ENCODE data around the gene IRF4. TPM values are rescaled to one million over a fixed set of nuclear protein-coding genes. Genes with fewer than 3 reads are reported as not detected.

IRF4 gene
- total RNA-seq, 1 experiment from 2014 or later = 0.72 TPM

GRCh38 chr6:398065-398464 lies 6.5 kb downstream of the IRF4 start:
- H3K27ac ChIP-seq (ENCODE audit: low read length) = no peak overlapping the region
- peaks cover 5% of the 10 kb centered on the region for H3K27me3 ChIP-seq (ENCODE audit: control insufficient read depth, insufficient read depth, low read length)
- intact Hi-C loops (cut with micrococcal nuclease; ENCODE audit: unreplicated experiment) (no loop called here), in situ Hi-C loops (cut with HindIII; ENCODE audit: low pct_unique_long_range_greater_than_20kb, low sequenced_read_pairs) (no loop called here)
- H3K9me3 ChIP-seq (ENCODE audit: control insufficient read depth, insufficient read depth, low read depth, low read length) = no peaks in the 10 kb centered on the region
- no peak for ATAC-seq
- ChIA-PET POLR2A (no interaction called here), CTCF (no interaction called here)
- no peak overlapping the region for H3K4me3 ChIP-seq (ENCODE audit: low read depth in 2 of 2, low read length in 2 of 2)
- no peak for TF ChIP-seq SIN3A (IDR thresholded peaks at IDR 0.05; ENCODE audit: borderline replicate concordance, insufficient read depth, low read depth, low read length)
- TF ChIP-seq CTCF (IDR thresholded peaks at IDR 0.05) = no peak
- TF ChIP-seq REST (IDR thresholded peaks at IDR 0.05; ENCODE audit: insufficient read depth in 1 of 2, low read depth in 2 of 2, low read length in 1 of 2) = no peak
- no peaks in the 10 kb centered on the region for H3K36me3 ChIP-seq (ENCODE audit: control insufficient read depth, insufficient read depth, low read length)
- no TSS peak for BruUV-seq (replicated peaks)
- DNase-seq (ENCODE audit: low read depth, low spot score) = no peak
- H3K4me1 ChIP-seq (ENCODE audit: control insufficient read depth, insufficient read depth, low read length) = no peaks in the 10 kb centered on the region; the same call in 1 of the 2 replicates

- POLR2A ChIA-PET = no interaction called here
Observed at GRCh38 chr6:398558-399078, 7.1 kb downstream of the IRF4 start.

More at GRCh38 chr6:398558-399078, 7.1 kb downstream of the IRF4 start:
- no peak for DNase-seq (ENCODE audit: low read depth, low spot score)
- in situ Hi-C loops (cut with HindIII; ENCODE audit: low pct_unique_long_range_greater_than_20kb, low sequenced_read_pairs) (no loop called here), intact Hi-C loops (cut with micrococcal nuclease; ENCODE audit: unreplicated experiment) (no loop called here)
- no peak overlapping the region for H3K27ac ChIP-seq (ENCODE audit: low read length)
- TF ChIP-seq REST (IDR thresholded peaks at IDR 0.05; ENCODE audit: insufficient read depth in 1 of 2, low read depth in 2 of 2, low read length in 1 of 2) (no peak), TCF7L2 (IDR thresholded peaks at IDR 0.05; ENCODE audit: low read depth, low read length) (no peak), SIN3A (IDR thresholded peaks at IDR 0.05; ENCODE audit: borderline replicate concordance, insufficient read depth, low read depth, low read length) (no peak), CTCF (IDR thresholded peaks at IDR 0.05) (no peak), POLR2AphosphoS5 (IDR thresholded peaks at IDR 0.05; ENCODE audit: low read depth, low read length) (no peak)
- ATAC-seq = no peak
- H3K4me3 ChIP-seq (ENCODE audit: low read depth in 2 of 2, low read length in 2 of 2) = no peak overlapping the region
- H3K36me3 ChIP-seq (ENCODE audit: control insufficient read depth, insufficient read depth, low read length) = no peaks in the 10 kb centered on the region
- no TSS peak for BruUV-seq (replicated peaks)
- CTCF ChIA-PET = no interaction called here
- H3K9me3 ChIP-seq (ENCODE audit: control insufficient read depth, insufficient read depth, low read depth, low read length) = no peaks in the 10 kb centered on the region
- H3K4me1 ChIP-seq (ENCODE audit: control insufficient read depth, insufficient read depth, low read length) = no peaks in the 10 kb centered on the region; the same call in 1 of the 2 replicates
- H3K27me3 ChIP-seq (ENCODE audit: control insufficient read depth, insufficient read depth, low read length) = peaks cover 5% of the 10 kb centered on the region

Measured in Panc1 (cell line).